Neural cell (in vitro differentiated cells): ENCODE data around the gene SYTL3. TPM values are rescaled to one million over a fixed set of nuclear protein-coding genes. Genes with fewer than 3 reads are reported as not detected.

Experiments used
- H2AFZ ChIP-seq: fragments of 200-600, 300-800 bp; sonication (generic), shearing (Covaris generic); 2 replicates; pipeline ENCODE4 v1.6.0; 2014; ENCODE audit warnings: low read depth, mild to moderate bottlenecking, antibody characterized with exemption, low read length, moderate library complexity
- H3F3A ChIP-seq: fragments of 200-600 bp; shearing (Covaris generic); 2 replicates; pipeline ENCODE4 v1.6.1; 2016; ENCODE audit warnings: mild to moderate bottlenecking, moderate library complexity, mixed read lengths, antibody characterized with exemption, low read length; ENCODE audit not compliant: insufficient read depth, poor library complexity, severe bottlenecking
- H3K27ac ChIP-seq: fragments of 200-600, 300-800 bp; sonication (generic), shearing (Covaris generic); 2 replicates; pipeline ENCODE4 v1.5.1; 2014; ENCODE audit warnings: mild to moderate bottlenecking, low read length, moderate library complexity
- H3K27me3 ChIP-seq: fragments of 300-800, 200-600 bp; sonication (generic), shearing (Covaris generic); 2 replicates; pipeline ENCODE4 v1.6.0; 2014; ENCODE audit warnings: mild to moderate bottlenecking, low read depth, low read length, moderate library complexity; ENCODE audit not compliant: insufficient read depth
- H3K36me3 ChIP-seq: fragments of 300-800, 200-600 bp; sonication (generic), shearing (Covaris generic); 2 replicates; pipeline ENCODE4 v1.5.1; 2014; ENCODE audit warnings: mild to moderate bottlenecking, antibody characterized with exemption, low read length, moderate library complexity; ENCODE audit not compliant: insufficient read depth
- H3K4me2 ChIP-seq: fragments of 300-800, 200-600 bp; sonication (generic), shearing (Covaris generic); 2 replicates; pipeline ENCODE4 v1.6.0; 2014; ENCODE audit warnings: mild to moderate bottlenecking, low read length
- H3K4me3 ChIP-seq: fragments of 300-800, 200-600 bp; sonication (generic), shearing (Covaris generic); 2 replicates; pipeline ENCODE4 v1.5.1; 2014; ENCODE audit warnings: mild to moderate bottlenecking, low read length, moderate library complexity
- H3K79me2 ChIP-seq: fragments of 200-600 bp; shearing (Covaris generic); replicated peaks from 2 replicates; pipeline ENCODE4 v1.6.0; 2014; ENCODE audit warnings: mild to moderate bottlenecking, low read length, moderate library complexity; ENCODE audit not compliant: insufficient read depth
- H3K9ac ChIP-seq: fragments of 300-800, 200-600 bp; sonication (generic), shearing (Covaris generic); 2 replicates; pipeline ENCODE4 v1.6.1; 2016; ENCODE audit warnings: mild to moderate bottlenecking, low read length, mixed read lengths
- H3K9me2 ChIP-seq: fragments of 200-600 bp; shearing (Covaris generic); 2 replicates; pipeline ENCODE4 v1.6.1; 2016; ENCODE audit warnings: mild to moderate bottlenecking, low read length, mixed read lengths; ENCODE audit not compliant: insufficient read depth
- H3K9me3 ChIP-seq: fragments of 200-600, 300-800 bp; sonication (generic), shearing (Covaris generic); 2 replicates; pipeline ENCODE4 v1.6.1; 2016; ENCODE audit warnings: mild to moderate bottlenecking, mixed run types, low read length, moderate library complexity, mixed read lengths
- H4K20me1 ChIP-seq: fragments of 200-600 bp; shearing (Covaris generic); 2 replicates; pipeline ENCODE4 v1.6.1; 2016; ENCODE audit warnings: mild to moderate bottlenecking, mixed run types; ENCODE audit not compliant: insufficient read depth
- EP300 ChIP-seq: fragments of 450-650 bp; conservative IDR thresholded peaks from 2 replicates; pipeline ENCODE4 v1.6.1; 2014; ENCODE audit warnings: antibody characterized with exemption, mild to moderate bottlenecking, moderate library complexity; ENCODE audit not compliant: poor library complexity, severe bottlenecking
- EZH2 ChIP-seq: fragments of 200-600, 300-800 bp; shearing (Covaris generic), sonication (generic); IDR thresholded peaks from 2 replicates; pipeline ENCODE4 v1.6.1; 2014; ENCODE audit warnings: antibody characterized with exemption, low read length, borderline replicate concordance, mild to moderate bottlenecking; ENCODE audit not compliant: insufficient read depth, poor library complexity, severe bottlenecking
- MXI1 ChIP-seq: fragments of 450-650 bp; conservative IDR thresholded peaks from 2 replicates; pipeline ENCODE4 v1.6.1; 2014; ENCODE audit warnings: antibody characterized with exemption, mild to moderate bottlenecking; ENCODE audit not compliant: poor library complexity, severe bottlenecking
- POLR2AphosphoS5 ChIP-seq: IDR thresholded peaks from 2 replicates; pipeline ENCODE4 v1.6.1; 2012
- RAD21 ChIP-seq: fragments of 450-650 bp; conservative IDR thresholded peaks from 2 replicates; pipeline ENCODE4 v1.6.1; 2014; ENCODE audit warnings: antibody characterized with exemption, mild to moderate bottlenecking, moderate library complexity
- SMC3 ChIP-seq: fragments of 450-650 bp; conservative IDR thresholded peaks from 2 replicates; pipeline ENCODE4 v1.6.1; 2014; ENCODE audit warnings: antibody characterized with exemption, mild to moderate bottlenecking, moderate library complexity; ENCODE audit not compliant: poor library complexity
- TAF1 ChIP-seq: IDR thresholded peaks from 2 replicates; pipeline ENCODE4 v1.6.1; 2012; ENCODE audit warnings: low read depth
- polyA plus RNA-seq: library from polyadenylated mRNA; depleted of rRNA; stranded (reverse); fragments of >200 nt; gene quantifications from 2 replicates; pipeline ENCODE4 v1.2.3, GENCODE V29; 2014
- TF ChIP-seq, protein P1 (sequence below): IDR thresholded peaks from 2 replicates; pipeline ENCODE4 v1.6.1; 2012; ENCODE audit warnings: borderline replicate concordance
- TF ChIP-seq, protein P2 (sequence below): fragments of 450-650 bp; IDR thresholded peaks from 2 replicates; pipeline ENCODE4 v1.5.1; 2014; ENCODE audit warnings: antibody characterized with exemption, mild to moderate bottlenecking, moderate library complexity; ENCODE audit not compliant: poor library complexity, severe bottlenecking

SYTL3 gene
- polyA plus RNA-seq, 1 donor from 2014 or later: 2.1 TPM

- Histone ChIP-seq H3F3A (no peaks in the 10 kb centered on the region), H3K9me3 (no peaks in the 10 kb centered on the region), H3K9ac (no peak overlapping the region), H4K20me1 (no peaks in the 10 kb centered on the region), H3K4me3 (no peak overlapping the region), H3K9me2 (no peaks in the 10 kb centered on the region), H3K79me2 (peaks cover 3% of the 10 kb centered on the region), H3K36me3 (no peaks in the 10 kb centered on the region), H2AFZ (no peak overlapping the region), H3K4me2 (no peak overlapping the region), H3K27me3 (no peaks in the 10 kb centered on the region), H3K27ac (no peak overlapping the region)
- TF ChIP-seq, protein P1, sequence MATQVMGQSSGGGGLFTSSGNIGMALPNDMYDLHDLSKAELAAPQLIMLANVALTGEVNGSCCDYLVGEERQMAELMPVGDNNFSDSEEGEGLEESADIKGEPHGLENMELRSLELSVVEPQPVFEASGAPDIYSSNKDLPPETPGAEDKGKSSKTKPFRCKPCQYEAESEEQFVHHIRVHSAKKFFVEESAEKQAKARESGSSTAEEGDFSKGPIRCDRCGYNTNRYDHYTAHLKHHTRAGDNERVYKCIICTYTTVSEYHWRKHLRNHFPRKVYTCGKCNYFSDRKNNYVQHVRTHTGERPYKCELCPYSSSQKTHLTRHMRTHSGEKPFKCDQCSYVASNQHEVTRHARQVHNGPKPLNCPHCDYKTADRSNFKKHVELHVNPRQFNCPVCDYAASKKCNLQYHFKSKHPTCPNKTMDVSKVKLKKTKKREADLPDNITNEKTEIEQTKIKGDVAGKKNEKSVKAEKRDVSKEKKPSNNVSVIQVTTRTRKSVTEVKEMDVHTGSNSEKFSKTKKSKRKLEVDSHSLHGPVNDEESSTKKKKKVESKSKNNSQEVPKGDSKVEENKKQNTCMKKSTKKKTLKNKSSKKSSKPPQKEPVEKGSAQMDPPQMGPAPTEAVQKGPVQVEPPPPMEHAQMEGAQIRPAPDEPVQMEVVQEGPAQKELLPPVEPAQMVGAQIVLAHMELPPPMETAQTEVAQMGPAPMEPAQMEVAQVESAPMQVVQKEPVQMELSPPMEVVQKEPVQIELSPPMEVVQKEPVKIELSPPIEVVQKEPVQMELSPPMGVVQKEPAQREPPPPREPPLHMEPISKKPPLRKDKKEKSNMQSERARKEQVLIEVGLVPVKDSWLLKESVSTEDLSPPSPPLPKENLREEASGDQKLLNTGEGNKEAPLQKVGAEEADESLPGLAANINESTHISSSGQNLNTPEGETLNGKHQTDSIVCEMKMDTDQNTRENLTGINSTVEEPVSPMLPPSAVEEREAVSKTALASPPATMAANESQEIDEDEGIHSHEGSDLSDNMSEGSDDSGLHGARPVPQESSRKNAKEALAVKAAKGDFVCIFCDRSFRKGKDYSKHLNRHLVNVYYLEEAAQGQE: no peak
- TF ChIP-seq RAD21: no peak
- no peak for TF ChIP-seq EP300
- no peak for TF ChIP-seq TAF1
- no peak for TF ChIP-seq EZH2
- no peak for TF ChIP-seq MXI1
- TF ChIP-seq SMC3: no peak
- TF ChIP-seq, protein P2, sequence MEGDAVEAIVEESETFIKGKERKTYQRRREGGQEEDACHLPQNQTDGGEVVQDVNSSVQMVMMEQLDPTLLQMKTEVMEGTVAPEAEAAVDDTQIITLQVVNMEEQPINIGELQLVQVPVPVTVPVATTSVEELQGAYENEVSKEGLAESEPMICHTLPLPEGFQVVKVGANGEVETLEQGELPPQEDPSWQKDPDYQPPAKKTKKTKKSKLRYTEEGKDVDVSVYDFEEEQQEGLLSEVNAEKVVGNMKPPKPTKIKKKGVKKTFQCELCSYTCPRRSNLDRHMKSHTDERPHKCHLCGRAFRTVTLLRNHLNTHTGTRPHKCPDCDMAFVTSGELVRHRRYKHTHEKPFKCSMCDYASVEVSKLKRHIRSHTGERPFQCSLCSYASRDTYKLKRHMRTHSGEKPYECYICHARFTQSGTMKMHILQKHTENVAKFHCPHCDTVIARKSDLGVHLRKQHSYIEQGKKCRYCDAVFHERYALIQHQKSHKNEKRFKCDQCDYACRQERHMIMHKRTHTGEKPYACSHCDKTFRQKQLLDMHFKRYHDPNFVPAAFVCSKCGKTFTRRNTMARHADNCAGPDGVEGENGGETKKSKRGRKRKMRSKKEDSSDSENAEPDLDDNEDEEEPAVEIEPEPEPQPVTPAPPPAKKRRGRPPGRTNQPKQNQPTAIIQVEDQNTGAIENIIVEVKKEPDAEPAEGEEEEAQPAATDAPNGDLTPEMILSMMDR: no peak
- TF ChIP-seq POLR2AphosphoS5: no peak
Observed at GRCh38 chr6:158801655-158802294, 151.9 kb downstream of the SYTL3 start.

DNA sequence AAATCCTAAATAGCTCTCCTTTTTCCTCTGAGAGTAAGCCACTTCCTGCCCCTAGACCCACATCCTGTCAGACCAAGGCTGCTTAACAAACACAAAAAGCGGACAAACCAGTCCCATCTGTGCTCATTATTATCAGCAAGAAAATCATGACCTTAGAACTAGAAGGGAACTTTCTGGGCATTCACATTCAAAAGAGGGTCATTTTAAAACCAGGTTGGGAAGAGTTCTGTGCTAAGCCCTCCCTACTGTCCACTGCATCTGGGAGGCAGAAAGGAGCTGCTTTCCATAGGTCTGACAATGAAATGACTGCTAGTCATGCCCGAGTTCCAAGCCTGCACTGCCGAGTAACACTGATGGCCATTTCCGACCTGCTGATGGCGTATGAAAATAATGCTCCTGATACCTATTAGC lies 153.9 kb downstream of the SYTL3 start:
- Histone ChIP-seq H3K9me2 (no peaks in the 10 kb centered on the region), H4K20me1 (no peaks in the 10 kb centered on the region), H3K27me3 (no peaks in the 10 kb centered on the region), H3K9ac (no peak overlapping the region), H3K27ac (no peak overlapping the region), H3K36me3 (no peaks in the 10 kb centered on the region), H3K79me2 (peaks cover 3% of the 10 kb centered on the region), H3K4me3 (no peak overlapping the region), H2AFZ (no peak overlapping the region), H3F3A (no peaks in the 10 kb centered on the region), H3K4me2 (no peak overlapping the region), H3K9me3 (no peaks in the 10 kb centered on the region)
- TF ChIP-seq RAD21 (no peak), EP300 (no peak), EZH2 (no peak), MXI1 (no peak), POLR2AphosphoS5 (no peak), SMC3 (no peak), TAF1 (no peak)
- TF ChIP-seq, protein P1: no peak
- TF ChIP-seq, protein P2: no peak
